Measurements from ENCODE around the gene SLC25A20. TPM values are rescaled to one million over a fixed set of nuclear protein-coding genes. Genes with fewer than 3 reads are reported as not detected.

The SLC25A20 gene
- polyA plus RNA-seq, 3 donors: 43.6 to 60.8 (median 56.1) TPM

- Histone ChIP-seq H3K27ac (ENCODE audit: low read depth in 1 of 2, low read length in 2 of 2) (no peak overlapping the region), H3K27me3 (ENCODE audit: control insufficient read depth in 2 of 2, insufficient read depth in 2 of 2, low read length in 2 of 2) (no peaks in the 10 kb centered on the region), H3K4me1 (ENCODE audit: control insufficient read depth in 1 of 2, insufficient read depth in 2 of 2, low read length in 2 of 2) (peaks cover 7 to 9% of the 10 kb centered on the region in 2 donors), H3K36me3 (replicated peaks in 1 of 2; ENCODE audit: control insufficient read depth in 1 of 2, insufficient read depth in 2 of 2, low read length in 2 of 2) (peaks cover 33 to 47% of the 10 kb centered on the region in 2 donors), H3K9me3 (replicated peaks in 1 of 2; ENCODE audit: control insufficient read depth in 1 of 2, insufficient read depth in 1 of 2, low read length in 2 of 2) (no peaks in the 10 kb centered on the region), H3K9ac (ENCODE audit: insufficient read depth, low read length, poor library complexity, severe bottlenecking) (no peak overlapping the region), H3K4me2 (replicated peaks; ENCODE audit: extremely low read depth, low read length, poor library complexity, severe bottlenecking) (no peak overlapping the region), H4K20me1 (ENCODE audit: insufficient read depth, low read length) (no peaks in the 10 kb centered on the region), H3K79me2 (ENCODE audit: insufficient read depth, low read length) (no peaks in the 10 kb centered on the region), H3K4me3 (replicated peaks in 1 of 3; ENCODE audit: low read depth in 2 of 3, low read length in 3 of 3) (no peak overlapping the region), H2AFZ (ENCODE audit: insufficient read depth, low read depth, low read length, poor library complexity, severe bottlenecking) (no peak overlapping the region)
- DNase-seq: no peak
- Mint-ChIP-seq H3K27ac (peak overlapping the region in 2 of 7 donors; percentile 33 to 75), H3K9me3 (no peaks in the 10 kb centered on the region), H3K4me3 (no peak overlapping the region), H3K36me3 (peaks cover 33 to 62% of the 10 kb centered on the region in 2 donors), H3K27me3 (ENCODE audit: low read depth in 3 of 3) (peaks cover 0 to 2% (median 0%) of the 10 kb centered on the region in 3 donors), H3K4me1 (peaks cover 16% of the 10 kb centered on the region)
- intact Hi-C loops (cut with micrococcal nuclease): no loop called here
- WGBS (ENCODE audit: insufficient coverage): 87% methylated on average over 4 of the region's 9 CpGs
- TF ChIP-seq, protein P1, sequence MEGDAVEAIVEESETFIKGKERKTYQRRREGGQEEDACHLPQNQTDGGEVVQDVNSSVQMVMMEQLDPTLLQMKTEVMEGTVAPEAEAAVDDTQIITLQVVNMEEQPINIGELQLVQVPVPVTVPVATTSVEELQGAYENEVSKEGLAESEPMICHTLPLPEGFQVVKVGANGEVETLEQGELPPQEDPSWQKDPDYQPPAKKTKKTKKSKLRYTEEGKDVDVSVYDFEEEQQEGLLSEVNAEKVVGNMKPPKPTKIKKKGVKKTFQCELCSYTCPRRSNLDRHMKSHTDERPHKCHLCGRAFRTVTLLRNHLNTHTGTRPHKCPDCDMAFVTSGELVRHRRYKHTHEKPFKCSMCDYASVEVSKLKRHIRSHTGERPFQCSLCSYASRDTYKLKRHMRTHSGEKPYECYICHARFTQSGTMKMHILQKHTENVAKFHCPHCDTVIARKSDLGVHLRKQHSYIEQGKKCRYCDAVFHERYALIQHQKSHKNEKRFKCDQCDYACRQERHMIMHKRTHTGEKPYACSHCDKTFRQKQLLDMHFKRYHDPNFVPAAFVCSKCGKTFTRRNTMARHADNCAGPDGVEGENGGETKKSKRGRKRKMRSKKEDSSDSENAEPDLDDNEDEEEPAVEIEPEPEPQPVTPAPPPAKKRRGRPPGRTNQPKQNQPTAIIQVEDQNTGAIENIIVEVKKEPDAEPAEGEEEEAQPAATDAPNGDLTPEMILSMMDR (IDR thresholded peaks at IDR 0.05): no peak
These were observed 42.8 kb downstream of the SLC25A20 start for GRCh38 chr3:48855681-48856447.

- Histone ChIP-seq H3K4me2 (replicated peaks; ENCODE audit: extremely low read depth, low read length, poor library complexity, severe bottlenecking) (no peak overlapping the region), H3K79me2 (ENCODE audit: insufficient read depth, low read length) (peaks cover under 1% of the 10 kb centered on the region), H3K9me3 (replicated peaks in 1 of 2; ENCODE audit: control insufficient read depth in 1 of 2, insufficient read depth in 1 of 2, low read length in 2 of 2) (no peaks in the 10 kb centered on the region), H3K9ac (ENCODE audit: insufficient read depth, low read length, poor library complexity, severe bottlenecking) (no peak overlapping the region), H3K27me3 (ENCODE audit: control insufficient read depth in 2 of 2, insufficient read depth in 2 of 2, low read length in 2 of 2) (no peaks in the 10 kb centered on the region), H3K4me1 (ENCODE audit: control insufficient read depth in 1 of 2, insufficient read depth in 2 of 2, low read length in 2 of 2) (peaks cover 9 to 10% of the 10 kb centered on the region in 2 donors), H2AFZ (ENCODE audit: insufficient read depth, low read depth, low read length, poor library complexity, severe bottlenecking) (no peak overlapping the region), H3K36me3 (replicated peaks in 1 of 2; ENCODE audit: control insufficient read depth in 1 of 2, insufficient read depth in 2 of 2, low read length in 2 of 2) (peaks cover 14 to 20% of the 10 kb centered on the region in 2 donors), H3K4me3 (replicated peaks in 1 of 3; ENCODE audit: low read depth in 2 of 3, low read length in 3 of 3) (no peak overlapping the region), H4K20me1 (ENCODE audit: insufficient read depth, low read length) (no peaks in the 10 kb centered on the region), H3K27ac (ENCODE audit: low read depth in 1 of 2, low read length in 2 of 2) (peak overlapping the region in 1 of 2 donors; percentile 5)
- H3K4me3 Mint-ChIP-seq: no peak overlapping the region
- 53% methylated on average over 4 of the region's 5 CpGs for WGBS (ENCODE audit: insufficient coverage)
- H3K27ac Mint-ChIP-seq: peak overlapping the region in 1 of 7 donors; percentile 54
- TF ChIP-seq, protein P1 (IDR thresholded peaks at IDR 0.05): no peak
- H3K36me3 Mint-ChIP-seq: peaks cover 14 to 31% of the 10 kb centered on the region in 2 donors
- intact Hi-C loops (cut with micrococcal nuclease): loop anchor here in 1 of 2 donors (5.0 kb wide), 1 partner anchor 65 kb away; the partner anchor contains the start of gene ARIH2
- DNase-seq: no peak
- no peaks in the 10 kb centered on the region for H3K9me3 Mint-ChIP-seq
- peaks cover 0 to 2% (median 1%) of the 10 kb centered on the region in 3 donors for H3K27me3 Mint-ChIP-seq (ENCODE audit: low read depth in 3 of 3)
- H3K4me1 Mint-ChIP-seq: peaks cover 15% of the 10 kb centered on the region
These were observed 46.5 kb downstream of the SLC25A20 start for GRCh38 chr3:48852151-48852550.

All from CD14-positive monocyte (primary cell).